K562 (cell line): Measurements from ENCODE around the gene PGP. TPM values are rescaled to one million over a fixed set of nuclear protein-coding genes. Genes with fewer than 3 reads are reported as not detected.

ENCODE experiments used
- MYNN ChIP-seq, 2 experiments: sonication (generic); formaldehyde crosslinking in 1 of 2; IDR thresholded peaks; 2 replicates each; pipeline versions ENCODE4 v1.5.0 to v1.6.1; 2016 to 2020; ENCODE audit warnings: antibody characterized with exemption in 1 of 2, missing genetic modification reagents in 1 of 2
- ZBTB1 ChIP-seq: sonication (generic); formaldehyde crosslinking; IDR thresholded peaks from 2 replicates; pipeline ENCODE4 v1.8.1; 2023; ENCODE audit warnings: missing genetic modification reagents, low read depth, mild to moderate bottlenecking, borderline replicate concordance
- polyA plus RNA-seq, 8 experiments: library from polyadenylated mRNA; depleted of rRNA in 4 of 8; stranded (reverse) in 5 of 8; unstranded in 3 of 8; fragments of >200 nt; fragmentation: Nextera tagmentation in 2 of 8; fragmentation: Illumina TruSeq in 1 of 8; extraction: Ambion mirVana in 2 of 8; extraction: Trizol in 1 of 8; gene quantifications; 2 replicates each; pipeline versions ENCODE4 v1.2.1 to v1.2.3, GENCODE V29; 2011 to 2014; ENCODE audit warnings: inconsistent platforms in 1 of 8, missing spikeins in 1 of 8
- total RNA-seq, 7 experiments: library from RNA; depleted of rRNA in 6 of 7; stranded (reverse); fragments of >200 nt in 6 of 7; fragmentation: Illumina TruSeq in 2 of 7; extraction: Trizol in 2 of 7; gene quantifications; 2 replicates each; pipeline versions ENCODE4 v1.2.1 to v1.2.3, GENCODE V29; 2011 to 2021; ENCODE audit warnings: low replicate concordance in 1 of 7
- TF ChIP-seq, protein P1 (sequence below): fragments of 450-650 bp; IDR thresholded peaks from 2 replicates; pipeline ENCODE4 v1.6.1; 2016; ENCODE audit warnings: mild to moderate bottlenecking, moderate library complexity

Gene PGP
- total and polyA plus RNA-seq, 9 of the 15 experiments (the other 6 are each of a cell fraction or from before 2014, with no cell fraction given) = 1.1 to 57.6 (median 19.6) TPM

DNA sequence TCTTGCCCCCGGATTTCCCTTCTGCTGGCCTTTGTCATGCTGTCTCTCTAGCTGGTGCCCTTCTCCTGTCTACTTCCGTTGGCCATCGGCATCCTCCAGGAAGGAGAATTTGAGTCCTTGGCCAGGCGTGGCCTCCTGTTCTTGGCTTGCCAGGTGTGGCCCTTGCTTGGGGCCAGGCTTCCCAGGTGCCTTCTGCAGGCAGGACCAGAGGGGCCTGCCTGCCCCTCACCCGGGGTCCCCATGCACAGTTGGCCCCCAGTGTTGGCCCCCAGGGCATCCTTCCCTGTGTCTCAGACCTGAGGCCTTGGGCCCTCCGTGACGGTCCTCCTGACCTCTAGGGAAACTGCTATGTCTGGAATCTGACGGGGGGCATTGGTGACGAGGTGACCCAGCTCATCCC is 6.8 kb downstream of the PGP start (continued):
- TF ChIP-seq MYNN (IDR thresholded peaks at IDR 0.05) = no peak
- TF ChIP-seq MYNN (CRISPR knock-in tag; IDR thresholded peaks at IDR 0.05) = no peak
- TF ChIP-seq, protein P1, sequence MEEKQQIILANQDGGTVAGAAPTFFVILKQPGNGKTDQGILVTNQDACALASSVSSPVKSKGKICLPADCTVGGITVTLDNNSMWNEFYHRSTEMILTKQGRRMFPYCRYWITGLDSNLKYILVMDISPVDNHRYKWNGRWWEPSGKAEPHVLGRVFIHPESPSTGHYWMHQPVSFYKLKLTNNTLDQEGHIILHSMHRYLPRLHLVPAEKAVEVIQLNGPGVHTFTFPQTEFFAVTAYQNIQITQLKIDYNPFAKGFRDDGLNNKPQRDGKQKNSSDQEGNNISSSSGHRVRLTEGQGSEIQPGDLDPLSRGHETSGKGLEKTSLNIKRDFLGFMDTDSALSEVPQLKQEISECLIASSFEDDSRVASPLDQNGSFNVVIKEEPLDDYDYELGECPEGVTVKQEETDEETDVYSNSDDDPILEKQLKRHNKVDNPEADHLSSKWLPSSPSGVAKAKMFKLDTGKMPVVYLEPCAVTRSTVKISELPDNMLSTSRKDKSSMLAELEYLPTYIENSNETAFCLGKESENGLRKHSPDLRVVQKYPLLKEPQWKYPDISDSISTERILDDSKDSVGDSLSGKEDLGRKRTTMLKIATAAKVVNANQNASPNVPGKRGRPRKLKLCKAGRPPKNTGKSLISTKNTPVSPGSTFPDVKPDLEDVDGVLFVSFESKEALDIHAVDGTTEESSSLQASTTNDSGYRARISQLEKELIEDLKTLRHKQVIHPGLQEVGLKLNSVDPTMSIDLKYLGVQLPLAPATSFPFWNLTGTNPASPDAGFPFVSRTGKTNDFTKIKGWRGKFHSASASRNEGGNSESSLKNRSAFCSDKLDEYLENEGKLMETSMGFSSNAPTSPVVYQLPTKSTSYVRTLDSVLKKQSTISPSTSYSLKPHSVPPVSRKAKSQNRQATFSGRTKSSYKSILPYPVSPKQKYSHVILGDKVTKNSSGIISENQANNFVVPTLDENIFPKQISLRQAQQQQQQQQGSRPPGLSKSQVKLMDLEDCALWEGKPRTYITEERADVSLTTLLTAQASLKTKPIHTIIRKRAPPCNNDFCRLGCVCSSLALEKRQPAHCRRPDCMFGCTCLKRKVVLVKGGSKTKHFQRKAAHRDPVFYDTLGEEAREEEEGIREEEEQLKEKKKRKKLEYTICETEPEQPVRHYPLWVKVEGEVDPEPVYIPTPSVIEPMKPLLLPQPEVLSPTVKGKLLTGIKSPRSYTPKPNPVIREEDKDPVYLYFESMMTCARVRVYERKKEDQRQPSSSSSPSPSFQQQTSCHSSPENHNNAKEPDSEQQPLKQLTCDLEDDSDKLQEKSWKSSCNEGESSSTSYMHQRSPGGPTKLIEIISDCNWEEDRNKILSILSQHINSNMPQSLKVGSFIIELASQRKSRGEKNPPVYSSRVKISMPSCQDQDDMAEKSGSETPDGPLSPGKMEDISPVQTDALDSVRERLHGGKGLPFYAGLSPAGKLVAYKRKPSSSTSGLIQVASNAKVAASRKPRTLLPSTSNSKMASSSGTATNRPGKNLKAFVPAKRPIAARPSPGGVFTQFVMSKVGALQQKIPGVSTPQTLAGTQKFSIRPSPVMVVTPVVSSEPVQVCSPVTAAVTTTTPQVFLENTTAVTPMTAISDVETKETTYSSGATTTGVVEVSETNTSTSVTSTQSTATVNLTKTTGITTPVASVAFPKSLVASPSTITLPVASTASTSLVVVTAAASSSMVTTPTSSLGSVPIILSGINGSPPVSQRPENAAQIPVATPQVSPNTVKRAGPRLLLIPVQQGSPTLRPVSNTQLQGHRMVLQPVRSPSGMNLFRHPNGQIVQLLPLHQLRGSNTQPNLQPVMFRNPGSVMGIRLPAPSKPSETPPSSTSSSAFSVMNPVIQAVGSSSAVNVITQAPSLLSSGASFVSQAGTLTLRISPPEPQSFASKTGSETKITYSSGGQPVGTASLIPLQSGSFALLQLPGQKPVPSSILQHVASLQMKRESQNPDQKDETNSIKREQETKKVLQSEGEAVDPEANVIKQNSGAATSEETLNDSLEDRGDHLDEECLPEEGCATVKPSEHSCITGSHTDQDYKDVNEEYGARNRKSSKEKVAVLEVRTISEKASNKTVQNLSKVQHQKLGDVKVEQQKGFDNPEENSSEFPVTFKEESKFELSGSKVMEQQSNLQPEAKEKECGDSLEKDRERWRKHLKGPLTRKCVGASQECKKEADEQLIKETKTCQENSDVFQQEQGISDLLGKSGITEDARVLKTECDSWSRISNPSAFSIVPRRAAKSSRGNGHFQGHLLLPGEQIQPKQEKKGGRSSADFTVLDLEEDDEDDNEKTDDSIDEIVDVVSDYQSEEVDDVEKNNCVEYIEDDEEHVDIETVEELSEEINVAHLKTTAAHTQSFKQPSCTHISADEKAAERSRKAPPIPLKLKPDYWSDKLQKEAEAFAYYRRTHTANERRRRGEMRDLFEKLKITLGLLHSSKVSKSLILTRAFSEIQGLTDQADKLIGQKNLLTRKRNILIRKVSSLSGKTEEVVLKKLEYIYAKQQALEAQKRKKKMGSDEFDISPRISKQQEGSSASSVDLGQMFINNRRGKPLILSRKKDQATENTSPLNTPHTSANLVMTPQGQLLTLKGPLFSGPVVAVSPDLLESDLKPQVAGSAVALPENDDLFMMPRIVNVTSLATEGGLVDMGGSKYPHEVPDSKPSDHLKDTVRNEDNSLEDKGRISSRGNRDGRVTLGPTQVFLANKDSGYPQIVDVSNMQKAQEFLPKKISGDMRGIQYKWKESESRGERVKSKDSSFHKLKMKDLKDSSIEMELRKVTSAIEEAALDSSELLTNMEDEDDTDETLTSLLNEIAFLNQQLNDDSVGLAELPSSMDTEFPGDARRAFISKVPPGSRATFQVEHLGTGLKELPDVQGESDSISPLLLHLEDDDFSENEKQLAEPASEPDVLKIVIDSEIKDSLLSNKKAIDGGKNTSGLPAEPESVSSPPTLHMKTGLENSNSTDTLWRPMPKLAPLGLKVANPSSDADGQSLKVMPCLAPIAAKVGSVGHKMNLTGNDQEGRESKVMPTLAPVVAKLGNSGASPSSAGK = no peak
- no peak for TF ChIP-seq ZBTB1 (CRISPR knock-in tag)
